ENCODE data around the gene WDR1.

DNA sequence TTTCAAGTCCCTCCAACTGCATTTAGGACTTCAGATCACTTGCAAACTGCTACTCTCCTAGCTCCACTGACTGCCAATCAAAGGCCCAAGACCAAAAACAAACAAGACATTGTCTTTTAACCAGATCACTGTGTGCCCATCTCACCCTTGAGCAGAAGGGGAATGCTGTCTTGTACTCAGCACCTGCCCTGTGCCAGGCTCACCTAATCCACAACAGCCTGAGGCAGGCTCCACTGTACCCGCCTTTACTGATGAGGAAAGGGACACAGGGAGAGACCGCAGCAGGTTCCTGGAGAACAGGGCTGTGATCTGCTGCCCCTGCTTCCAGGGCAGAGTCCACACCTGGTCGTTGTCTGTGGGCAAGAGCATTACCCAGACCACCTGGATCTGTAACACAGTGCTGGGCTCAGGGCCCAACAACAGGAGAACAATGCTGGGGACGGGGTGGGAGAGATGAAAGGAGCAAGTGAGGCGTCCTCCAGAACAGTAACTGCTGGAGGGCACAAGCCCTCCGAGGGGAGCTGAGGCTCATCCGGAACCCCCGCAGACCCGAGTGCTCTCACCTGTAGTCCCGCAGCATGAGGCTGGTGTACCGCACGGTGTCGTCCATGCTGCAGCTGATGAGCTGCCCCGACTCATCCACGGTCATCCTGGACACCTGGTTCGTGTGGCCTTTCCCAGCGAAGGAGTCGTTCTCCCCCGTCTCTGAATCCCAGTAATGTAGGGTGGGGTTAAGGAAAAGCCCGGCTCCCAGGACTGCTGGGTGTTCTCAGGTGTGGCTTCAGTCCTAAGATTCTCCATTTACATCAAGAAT, 33.9 kb downstream of the WDR1 start:
- TF ChIP-seq POLR2AphosphoS5 (IDR thresholded peaks at IDR 0.05) (no peak), EP300 (IDR thresholded peaks at IDR 0.05; ENCODE audit: low read depth) (no peak)
- TF ChIP-seq, protein P1, sequence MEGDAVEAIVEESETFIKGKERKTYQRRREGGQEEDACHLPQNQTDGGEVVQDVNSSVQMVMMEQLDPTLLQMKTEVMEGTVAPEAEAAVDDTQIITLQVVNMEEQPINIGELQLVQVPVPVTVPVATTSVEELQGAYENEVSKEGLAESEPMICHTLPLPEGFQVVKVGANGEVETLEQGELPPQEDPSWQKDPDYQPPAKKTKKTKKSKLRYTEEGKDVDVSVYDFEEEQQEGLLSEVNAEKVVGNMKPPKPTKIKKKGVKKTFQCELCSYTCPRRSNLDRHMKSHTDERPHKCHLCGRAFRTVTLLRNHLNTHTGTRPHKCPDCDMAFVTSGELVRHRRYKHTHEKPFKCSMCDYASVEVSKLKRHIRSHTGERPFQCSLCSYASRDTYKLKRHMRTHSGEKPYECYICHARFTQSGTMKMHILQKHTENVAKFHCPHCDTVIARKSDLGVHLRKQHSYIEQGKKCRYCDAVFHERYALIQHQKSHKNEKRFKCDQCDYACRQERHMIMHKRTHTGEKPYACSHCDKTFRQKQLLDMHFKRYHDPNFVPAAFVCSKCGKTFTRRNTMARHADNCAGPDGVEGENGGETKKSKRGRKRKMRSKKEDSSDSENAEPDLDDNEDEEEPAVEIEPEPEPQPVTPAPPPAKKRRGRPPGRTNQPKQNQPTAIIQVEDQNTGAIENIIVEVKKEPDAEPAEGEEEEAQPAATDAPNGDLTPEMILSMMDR (IDR thresholded peaks at IDR 0.05): no peak

All from transverse colon (tissue), 4 donors.